Endometrial microvascular endothelial cells (primary cell): ENCODE results near the gene IFNB1. TPM values are rescaled to one million over a fixed set of nuclear protein-coding genes. Genes with fewer than 3 reads are reported as not detected.

Experiments used
- in situ Hi-C: cut with HindIII; loops from 2 replicates; pipeline ENCODE4 v1.10.0; 2017; ENCODE audit warnings: low sequenced_read_pairs, low pct_unique_long_range_greater_than_20kb; ENCODE audit errors: inconsistent ontology term
- total RNA-seq: library from RNA; depleted of rRNA; stranded (reverse); fragments of >200 nt; gene quantifications from one replicate; pipeline ENCODE4 v1.2.3, GENCODE V29; 2015; ENCODE audit errors: inconsistent ontology term

IFNB1 gene
- total RNA-seq, 1 donor from 2014 or later = not detected

DNA sequence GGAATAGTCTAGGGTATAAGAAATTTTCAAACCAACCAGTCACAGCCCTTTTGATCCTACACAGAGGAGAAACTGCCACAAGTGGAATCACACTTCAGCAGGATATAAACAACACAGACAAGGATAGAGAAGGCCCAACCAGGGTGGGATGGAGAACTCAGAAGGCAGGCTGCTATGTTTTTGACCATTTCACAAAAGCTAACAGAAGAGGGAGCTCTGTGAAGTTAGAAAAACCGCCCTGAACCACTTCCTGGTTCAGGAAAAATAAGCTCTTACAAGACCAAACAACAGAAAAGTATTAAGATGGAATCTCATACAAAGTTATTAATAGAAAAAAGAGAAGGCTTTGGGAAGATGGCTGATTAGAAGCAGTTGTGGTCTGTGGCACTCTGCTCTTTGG is 960 bp upstream of the IFNB1 start:
- in situ Hi-C loops = no loop called here

DNA sequence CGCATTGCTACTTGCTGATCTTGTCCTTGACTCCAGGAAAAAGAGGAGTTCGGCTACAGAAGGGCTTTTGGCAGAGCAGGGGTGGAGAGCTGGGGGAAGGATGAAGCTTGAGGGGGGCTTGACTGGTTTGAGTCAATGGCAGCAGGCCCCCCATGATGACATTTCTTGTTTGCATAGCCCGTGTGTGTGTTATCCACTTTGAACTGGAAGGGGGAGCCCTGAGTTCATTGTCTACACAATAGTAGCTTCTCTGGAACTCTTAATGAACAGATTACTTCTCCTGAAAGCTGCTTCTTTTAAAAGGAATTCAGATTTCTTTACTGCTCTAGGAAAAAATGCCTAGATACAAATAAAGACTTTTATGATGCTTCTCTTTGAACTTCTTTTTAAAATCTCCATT is 2.3 kb downstream of the IFNB1 start:
- in situ Hi-C loops = no loop called here

DNA sequence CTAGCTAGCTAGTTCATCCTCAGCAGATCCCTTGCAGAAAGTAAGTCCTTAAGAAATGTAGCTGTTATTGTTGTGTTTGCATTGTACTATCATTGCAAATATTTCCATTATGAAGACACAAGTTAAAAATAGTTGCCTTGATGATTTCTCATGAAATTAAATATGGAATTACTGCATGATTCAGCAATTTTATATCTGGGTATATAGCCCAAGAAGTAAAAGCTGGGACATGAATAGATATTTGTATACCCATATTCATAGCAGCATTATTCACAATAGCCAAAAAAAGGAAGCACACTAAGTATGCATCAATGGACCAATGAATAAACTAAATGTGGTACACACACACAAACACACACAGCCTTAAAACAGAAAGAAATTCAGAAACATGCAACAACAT is 6.8 kb downstream of the IFNB1 start:
- in situ Hi-C loops = no loop called here

DNA sequence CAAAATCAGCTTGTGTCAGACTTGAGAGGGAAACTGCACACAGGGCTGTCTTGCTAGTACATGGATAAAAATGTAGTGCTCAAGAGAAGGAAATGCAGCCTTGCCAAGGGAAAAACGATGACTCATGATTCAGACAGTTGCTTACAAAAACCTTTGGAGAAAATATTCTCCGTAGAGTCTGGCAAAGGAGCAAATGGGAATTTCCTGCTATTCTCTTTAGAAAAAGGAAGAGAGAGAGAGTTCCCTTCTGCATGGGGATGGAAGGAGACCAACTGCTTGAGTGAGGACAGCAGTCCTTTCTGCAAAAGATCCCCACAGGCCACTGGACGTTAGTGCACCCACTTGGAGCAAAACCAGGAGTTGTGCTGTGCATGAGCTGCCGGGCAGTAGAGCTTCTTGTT is 7.6 kb downstream of the IFNB1 start:
- in situ Hi-C loops = no loop called here

- in situ Hi-C loops = no loop called here
These were observed 16.7 kb downstream of the IFNB1 start for GRCh38 chr9:21060919-21061561.

DNA sequence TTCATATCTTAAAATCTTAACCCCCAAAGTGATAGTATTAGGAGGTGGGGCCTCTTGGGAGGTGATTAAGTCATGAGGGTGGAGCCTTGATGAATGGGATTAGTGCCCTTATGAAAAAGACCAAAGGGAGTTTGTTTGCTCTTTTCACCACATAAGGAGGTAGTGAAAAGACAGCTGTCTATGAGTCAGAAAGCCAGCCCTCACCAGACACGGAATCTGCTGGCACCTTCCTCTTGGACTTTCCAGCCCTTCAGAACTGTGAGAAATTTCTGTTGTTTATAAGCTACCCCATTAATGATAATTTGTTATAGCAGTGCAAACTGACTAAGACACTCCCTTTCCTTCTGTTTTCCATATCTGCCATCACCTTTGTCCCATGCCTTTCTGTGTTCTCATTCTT is 20.8 kb downstream of the IFNB1 start:
- in situ Hi-C loops = no loop called here

GRCh38 chr9:21053851-21054250 is 23.9 kb downstream of the IFNB1 start:
- in situ Hi-C loops = no loop called here

DNA sequence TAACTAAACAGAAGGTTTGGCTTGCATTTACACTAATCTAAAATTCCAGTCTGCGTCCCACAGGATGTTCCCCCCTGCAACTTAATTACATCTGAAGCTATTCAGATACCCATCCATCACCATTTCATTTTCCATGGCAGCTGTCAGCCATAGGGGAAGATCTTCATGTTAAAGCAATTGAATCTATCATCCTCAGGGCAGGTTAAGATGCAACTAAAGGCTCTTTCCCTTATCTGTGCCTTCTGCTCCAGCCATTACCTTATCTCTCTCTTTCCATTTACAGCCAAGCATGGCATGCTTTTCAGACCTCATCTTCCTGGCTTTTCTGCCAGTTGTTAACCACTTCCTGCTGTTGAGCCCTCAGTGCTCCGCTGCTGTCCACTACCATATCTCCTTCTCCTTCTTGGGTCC is 30.5 kb downstream of the IFNB1 start:
- in situ Hi-C loops = no loop called here

DNA sequence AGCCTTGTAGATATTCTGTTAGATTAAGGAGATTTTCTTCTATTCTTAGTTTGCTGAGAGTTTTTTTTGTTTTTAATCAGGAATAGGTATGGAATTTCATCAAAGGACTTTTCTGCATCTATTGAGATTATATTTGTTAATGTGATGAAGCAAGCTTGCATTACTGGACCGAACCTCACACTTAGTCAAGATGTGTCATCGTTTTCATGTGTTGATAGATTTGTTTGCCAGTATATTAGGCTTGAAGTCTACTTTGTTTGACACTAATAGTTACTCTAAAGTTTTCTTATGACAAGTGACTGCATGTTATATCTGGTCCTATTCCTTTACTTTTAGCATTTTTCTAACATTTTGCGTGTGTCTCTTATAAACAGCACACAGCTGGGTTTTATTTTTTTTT is 33.9 kb downstream of the IFNB1 start:
- in situ Hi-C loops = no loop called here

DNA sequence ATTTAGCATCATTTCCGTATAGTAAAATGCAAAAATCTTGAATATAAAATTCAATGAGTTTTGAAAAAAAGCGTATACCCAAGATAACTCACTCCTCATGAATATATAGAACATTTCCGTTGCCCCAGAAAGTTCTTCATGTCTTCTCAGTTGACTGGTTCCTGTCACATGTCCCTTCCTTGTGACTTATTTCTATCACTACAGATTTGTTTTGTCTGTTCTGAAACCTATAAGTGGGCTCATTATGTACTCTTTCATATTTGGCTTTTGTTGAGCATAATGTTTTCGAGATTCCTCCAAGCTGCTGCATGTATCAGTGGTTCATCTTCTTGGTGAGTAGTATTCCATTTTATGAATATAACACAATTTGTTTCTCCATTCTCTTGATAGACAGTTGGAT is 35.3 kb downstream of the IFNB1 start:
- in situ Hi-C loops = no loop called here

DNA sequence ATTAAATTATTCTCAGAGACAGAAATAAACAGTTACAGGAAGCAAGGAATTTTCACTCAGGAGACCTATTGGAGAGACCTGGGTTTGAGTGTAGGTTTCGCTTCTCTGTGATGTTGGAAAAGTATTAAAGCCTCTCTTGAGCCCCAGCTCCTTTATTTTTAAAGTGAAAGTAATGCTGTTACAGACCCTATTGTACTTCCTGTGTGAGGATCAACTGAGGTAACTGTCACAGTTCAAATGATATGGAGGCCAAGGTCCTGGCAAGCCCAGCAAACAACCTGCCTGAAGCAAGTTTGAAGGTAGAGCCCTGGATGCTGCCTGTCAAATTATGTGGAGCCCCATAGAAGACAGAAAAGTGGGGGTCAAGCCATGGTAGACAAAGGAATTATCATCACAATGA is 38.4 kb downstream of the IFNB1 start:
- in situ Hi-C loops = no loop called here

DNA sequence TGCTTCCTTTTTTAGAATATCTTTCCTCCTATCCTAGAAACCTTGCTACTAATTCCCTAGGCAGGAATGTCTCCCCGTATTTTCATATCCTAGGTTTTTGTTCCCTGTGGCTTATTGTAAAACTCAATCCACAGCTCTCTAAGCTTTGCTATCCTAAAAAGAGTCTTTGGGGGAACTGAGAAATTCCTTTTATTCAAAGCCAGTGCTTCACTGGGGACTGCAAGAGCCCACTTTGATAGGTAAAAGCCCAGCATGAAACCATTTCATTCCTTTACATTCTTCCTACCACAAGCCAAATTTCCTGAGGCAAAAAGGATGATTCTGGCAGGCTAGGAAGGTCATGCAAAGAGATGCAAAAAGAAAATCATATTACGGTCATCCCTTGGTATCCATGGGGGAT is 40.5 kb downstream of the IFNB1 start:
- in situ Hi-C loops = no loop called here

GRCh38 chr9:21031808-21032183 is 45.9 kb downstream of the IFNB1 start:
- in situ Hi-C loops = no loop called here

GRCh38 chr9:21031091-21031807 is 46.5 kb downstream of the IFNB1 start, which contains the start of gene HACD4:
Gene HACD4 (minus strand): TSS chr9:21031640. CDS start chr9:21031590, 50 bp downstream.
- in situ Hi-C loops = no loop called here

DNA sequence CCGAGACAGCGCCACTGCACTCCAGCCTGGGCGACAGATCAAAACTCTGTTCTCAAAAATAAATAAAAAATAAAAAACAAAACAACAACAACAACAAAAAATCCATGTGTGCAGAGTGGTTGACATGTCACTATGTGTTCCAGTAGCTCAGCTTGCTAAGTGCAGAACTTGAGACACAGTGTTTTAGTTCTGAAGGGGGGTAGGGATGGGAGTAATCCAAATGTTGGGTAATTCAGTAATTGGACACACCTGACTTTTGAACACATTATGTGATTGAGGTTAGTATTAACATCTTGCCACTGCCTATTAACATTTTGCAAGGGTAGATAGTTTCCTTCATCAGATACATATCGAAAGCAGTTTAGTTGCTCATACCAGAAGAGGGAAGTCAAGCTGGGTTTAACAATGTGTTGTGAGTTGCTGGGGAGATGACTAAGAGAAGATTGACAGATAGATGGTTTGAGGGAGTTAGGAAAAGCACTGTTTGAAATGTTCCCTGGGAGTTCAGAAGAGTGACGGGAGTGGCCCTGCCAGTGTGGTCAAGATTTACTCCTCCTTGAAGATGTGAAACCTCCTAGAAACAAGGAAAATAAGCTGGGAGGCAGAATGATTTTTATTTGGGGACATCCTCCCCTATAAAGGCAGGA is 47.2 kb downstream of the IFNB1 start:
- in situ Hi-C loops = no loop called here

DNA sequence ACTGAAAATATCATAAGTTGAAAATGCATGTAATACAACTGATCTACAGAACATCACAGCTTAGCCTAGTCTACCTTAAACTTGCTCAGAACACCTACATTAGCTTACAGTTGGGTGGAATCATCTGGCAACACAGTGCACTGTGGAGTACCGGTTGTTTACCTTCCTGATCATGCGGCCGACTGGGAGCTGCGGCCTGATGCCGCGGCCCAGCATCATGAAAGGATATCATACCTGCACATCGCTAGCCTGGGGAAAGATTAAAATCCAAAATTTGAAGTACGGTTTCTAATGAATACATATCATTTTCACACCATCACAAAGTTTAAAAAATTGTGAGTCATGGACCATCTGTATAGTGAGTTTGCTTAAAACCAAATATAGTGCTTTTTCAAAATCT is 48.1 kb downstream of the IFNB1 start:
- in situ Hi-C loops = no loop called here

GRCh38 chr9:21028466-21028865 is 49.3 kb downstream of the IFNB1 start:
- in situ Hi-C loops = no loop called here

DNA sequence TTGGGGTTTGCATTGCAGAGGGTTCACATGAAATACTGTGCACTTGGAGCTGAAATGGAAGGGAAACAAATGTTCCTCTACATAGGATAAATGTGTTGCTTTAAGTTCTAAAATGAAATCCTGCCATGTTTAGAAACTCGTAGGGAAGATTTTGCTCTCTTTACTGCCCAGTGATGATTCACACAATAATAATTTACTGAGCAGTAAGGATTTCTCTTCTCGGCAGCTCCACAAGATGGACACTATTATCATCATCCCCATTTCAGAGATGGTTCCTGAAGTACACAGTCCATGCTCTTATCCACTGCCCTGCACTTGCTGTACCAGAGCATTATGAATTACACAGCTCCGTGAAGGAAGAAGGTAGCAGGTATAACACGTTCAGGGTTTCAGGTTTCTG is 50.4 kb downstream of the IFNB1 start:
- in situ Hi-C loops = no loop called here
